Skin of body (tissue), 2 donors: Measurements from ENCODE around the gene SLC25A53. TPM values are rescaled to one million over a fixed set of nuclear protein-coding genes. Genes with fewer than 3 reads are reported as not detected.
"Not testable (repeated sequence)": the region's sequence is repeated elsewhere in the genome, so short reads cannot be mapped to it uniquely, and the experiment has no call there.

ENCODE experiments used
- DNase-seq: peaks from one replicate; lab custom pipeline; 2025; lab: John Stamatoyannopoulos, UW
- total RNA-seq: library from RNA; depleted of rRNA; stranded (reverse); fragments of >200 nt; gene quantifications from one replicate; pipeline ENCODE4 v1.2.3, GENCODE V29; 2014

SLC25A53 gene
- total RNA-seq, 1 donor from 2014 or later = 12.7 TPM

- no peak for DNase-seq
These were observed 22.1 kb downstream of the SLC25A53 start for GRCh38 chrX:104134583-104135261.

GRCh38 chrX:104130808-104131207 is 26.0 kb downstream of the SLC25A53 start:
- DNase-seq = no peak

GRCh38 chrX:104126856-104127255 is 30.0 kb downstream of the SLC25A53 start:
- no peak for DNase-seq

GRCh38 chrX:104122829-104123228 is 34.0 kb downstream of the SLC25A53 start:
- DNase-seq = no peak

DNA sequence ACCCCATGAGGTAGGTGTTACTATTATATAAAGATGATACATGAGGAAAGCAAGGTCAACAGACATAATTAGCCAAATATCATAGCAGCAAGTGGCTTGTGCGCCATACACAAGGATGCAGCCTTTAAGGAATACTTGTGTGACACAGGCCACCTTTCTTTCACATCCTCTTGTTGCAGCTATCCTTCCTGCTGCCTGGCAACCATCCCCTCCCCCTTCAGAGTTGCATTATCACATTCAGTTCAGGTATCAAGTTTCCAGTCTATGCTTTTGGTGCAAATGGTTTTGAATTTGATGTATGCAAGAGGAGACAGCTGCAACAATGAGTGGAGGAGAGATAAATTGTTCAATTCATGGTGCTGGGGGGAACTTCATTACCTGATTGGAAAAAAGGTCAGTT is 38.0 kb downstream of the SLC25A53 start:
- no peak for DNase-seq

DNA sequence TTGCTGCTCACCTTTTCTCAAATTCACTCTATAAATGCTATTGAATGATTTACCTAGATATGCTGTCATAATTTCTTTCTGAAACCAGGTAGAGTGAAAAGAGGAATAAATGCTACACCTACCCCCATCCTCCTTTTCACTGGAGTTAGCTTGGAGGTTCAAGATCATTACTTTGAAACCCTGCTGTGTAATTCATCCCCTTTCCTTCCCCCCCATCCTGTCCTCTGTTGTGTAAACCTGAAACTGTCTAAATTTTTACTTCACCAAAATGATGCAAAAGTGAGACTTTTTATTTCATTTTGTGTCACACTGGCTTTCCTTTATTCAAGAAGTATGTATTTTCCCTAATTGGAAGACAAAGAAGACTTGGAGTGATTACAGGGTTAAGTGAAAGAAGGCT is 39.0 kb downstream of the SLC25A53 start:
- no peak for DNase-seq

DNA sequence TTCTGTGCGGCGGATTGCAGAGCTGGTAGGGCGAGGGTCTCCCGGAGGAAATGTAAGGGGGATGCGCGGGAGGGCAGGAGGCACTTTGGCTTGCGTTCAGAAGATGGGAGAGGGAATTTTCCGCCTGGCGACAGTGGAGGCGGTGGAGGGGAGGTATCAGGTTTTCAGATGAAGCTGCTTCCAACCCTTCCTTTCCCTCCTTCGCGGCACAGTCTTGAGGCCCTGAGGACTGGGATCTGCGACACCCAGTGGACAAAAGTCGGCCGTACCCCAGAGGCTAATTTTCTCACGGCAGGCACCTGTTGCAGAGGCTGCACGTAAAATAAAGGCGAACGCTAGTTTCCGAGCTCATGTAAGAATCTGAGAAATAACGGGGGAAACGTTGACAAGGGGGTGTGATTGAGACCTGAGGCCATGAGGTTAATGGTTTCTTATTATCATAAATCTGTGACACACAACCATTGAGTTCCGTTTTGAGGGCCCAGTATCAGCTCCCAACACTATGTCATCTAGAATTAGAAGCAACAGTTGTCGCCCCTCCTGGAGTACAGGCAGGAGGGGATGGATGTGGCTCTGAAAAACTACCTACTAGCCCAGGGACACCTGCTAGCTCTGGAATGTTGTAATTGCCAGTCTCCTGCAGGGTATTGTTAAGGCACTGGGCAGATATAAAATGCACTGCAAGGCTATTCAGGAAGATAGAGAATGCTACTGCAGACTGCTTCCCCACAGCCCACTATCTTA is 43.4 kb downstream of the SLC25A53 start:
- DNase-seq = no peak

DNA sequence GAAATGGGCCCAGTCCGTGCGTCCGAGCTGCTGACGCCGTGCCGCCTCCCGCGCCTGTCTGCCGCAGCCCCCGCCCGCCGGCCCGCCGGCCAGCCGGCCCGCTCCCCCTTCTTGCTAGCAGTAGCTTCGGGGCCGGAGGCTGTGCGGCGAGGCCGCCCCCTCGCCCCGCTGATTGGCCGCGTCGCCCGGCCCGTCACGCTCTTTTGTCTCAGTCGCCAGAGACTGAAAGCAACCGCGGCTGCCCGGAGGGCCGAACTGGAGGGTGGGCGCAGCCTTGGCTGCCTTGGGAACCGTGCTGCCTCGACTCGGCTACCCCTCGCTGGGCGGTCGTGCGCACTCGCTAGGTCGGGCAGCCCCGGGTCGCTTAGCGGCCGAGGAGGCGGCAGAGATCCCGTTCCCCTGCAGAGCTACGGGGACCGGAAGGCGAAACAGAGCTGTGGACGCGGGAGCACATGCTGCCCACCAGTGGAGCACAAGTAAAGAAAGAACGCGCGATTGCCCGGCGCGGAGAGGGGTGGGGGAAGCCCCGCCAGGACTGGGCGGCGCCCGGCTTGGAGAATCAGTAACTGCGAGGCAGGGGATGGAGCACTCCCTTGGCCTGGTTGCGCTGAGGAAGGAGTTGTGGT is 44.4 kb downstream of the SLC25A53 start, which contains the start of gene ZCCHC18:
Gene ZCCHC18, plus strand, starts transcription at position 198 of the 626 bp plus-strand sequence. CDS start 1,589 bp downstream, outside the sequence.
- DNase-seq = peak; percentile 2

DNA sequence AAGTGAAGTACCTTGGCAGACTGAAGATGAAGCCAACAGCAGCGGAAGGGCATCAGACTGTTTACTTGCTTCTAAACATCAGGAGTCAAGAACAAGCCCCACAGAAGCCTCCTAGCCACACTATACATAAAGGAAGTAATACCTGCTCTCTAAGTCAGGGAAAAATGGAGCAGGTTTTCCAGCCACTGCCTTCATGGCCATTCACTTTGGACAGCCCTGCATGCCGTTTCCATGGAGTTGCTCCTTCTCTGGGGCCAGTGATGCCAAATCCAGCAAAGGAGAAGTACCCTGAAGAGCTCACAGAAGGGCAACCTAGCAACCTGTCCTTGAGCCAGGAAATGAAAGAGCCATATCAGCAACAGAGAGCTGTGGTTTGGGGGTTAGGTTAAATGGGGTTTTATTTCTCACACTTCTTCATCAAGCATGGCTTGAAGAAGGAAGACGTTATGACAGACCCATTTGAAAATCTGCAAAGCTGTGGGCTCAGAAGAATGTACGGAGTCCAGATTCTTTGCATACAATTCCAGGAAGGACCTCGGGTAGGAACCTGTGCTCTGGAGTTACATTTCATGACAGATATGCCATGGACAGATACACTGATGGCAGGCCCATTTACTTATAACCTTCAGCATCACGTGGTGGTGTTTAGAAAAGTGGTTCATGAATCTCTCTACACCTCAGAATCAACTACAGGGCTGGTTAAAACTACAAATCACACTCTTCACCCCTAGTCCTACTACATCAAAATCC is 46.1 kb downstream of the SLC25A53 start:
- DNase-seq = not testable (repeated sequence)

DNA sequence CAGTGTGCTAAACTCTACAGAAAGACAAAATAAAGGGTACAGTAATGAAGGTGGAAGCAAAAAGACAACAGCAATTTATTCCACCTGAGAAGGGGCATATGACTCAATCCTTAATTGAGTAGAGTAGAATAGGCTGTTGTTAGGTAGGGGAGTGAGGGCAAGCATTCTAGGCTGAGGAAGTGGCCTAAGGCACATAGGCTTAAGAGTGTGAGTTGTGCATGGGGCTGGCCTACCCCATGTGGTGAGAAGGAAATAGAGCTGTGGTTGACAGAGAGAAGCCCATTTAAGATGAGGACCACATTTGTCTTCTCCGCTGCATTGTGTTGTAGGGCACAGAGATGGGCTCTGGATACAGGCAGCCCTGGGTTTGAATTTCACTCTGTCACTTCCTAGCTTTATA is 47.9 kb downstream of the SLC25A53 start:
- DNase-seq = no peak

- no peak for DNase-seq
These were observed 51.2 kb downstream of the SLC25A53 start for GRCh38 chrX:104105330-104106262.

DNA sequence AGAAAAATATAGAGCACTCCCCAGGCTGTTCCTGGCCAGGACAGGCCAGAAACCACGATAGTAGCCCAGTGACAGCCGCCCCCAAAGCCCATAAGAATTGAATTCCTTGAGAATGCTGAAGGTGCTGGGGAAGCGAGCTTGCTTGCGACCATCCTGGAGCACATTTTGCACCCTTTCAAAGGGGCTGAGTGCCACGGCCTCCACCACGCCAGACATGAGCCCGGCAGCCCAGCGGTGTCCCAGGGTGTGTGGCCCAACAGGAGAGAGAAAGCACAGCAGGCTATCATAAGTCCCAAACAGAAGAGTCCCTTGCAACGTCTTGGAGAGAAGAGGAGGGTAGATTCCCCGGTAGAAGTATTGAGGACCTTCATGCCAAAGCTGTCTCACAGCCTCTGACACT is 52.1 kb downstream of the SLC25A53 start:
- DNase-seq = no peak

DNA sequence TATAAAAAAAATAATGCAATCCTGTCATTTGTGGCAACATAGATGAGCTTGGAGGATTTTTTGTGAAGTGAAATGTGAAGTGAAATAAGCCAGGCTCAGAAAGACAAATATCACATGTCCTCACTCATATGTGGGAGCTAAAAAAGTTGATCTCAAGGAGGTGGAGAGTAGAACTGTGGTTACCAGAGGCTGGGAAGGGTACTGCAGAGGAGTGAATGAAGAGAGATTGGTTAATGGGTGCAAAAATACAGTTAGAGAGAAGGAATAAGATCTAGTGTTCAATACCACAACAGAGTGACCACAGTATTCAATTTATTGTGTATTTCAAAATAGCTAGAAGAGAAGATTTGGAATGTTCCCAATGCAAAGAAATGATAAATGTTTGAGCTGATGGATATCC is 57.9 kb downstream of the SLC25A53 start:
- no peak for DNase-seq

- DNase-seq = peak; percentile 23
These were observed 58.5 kb downstream of the SLC25A53 start for GRCh38 chrX:104098151-104098808.

- no peak for DNase-seq
These were observed 70.9 kb downstream of the SLC25A53 start for GRCh38 chrX:104085919-104086318.

DNA sequence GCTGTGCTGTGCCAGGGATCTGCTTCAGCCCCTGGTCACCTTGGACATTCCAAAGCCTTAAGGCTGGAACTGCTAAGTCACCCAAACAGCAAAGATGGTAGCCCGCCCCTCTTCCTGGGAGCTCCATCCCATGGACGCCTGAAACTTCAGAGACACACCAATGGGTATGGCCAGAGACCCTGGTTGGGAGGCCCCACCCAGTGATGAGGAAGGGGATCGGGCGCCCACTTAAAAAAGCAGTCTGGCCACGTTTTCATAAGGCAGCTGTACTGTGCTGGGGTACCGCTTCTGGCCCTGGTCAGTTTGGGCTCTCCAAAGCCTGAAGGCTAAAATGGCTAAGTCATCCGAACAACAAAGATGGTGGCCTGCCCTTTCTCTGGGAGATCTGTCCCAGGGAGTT is 71.3 kb downstream of the SLC25A53 start:
- no peak for DNase-seq

- DNase-seq = no peak
These were observed 72.1 kb downstream of the SLC25A53 start for GRCh38 chrX:104084534-104085277.

GRCh38 chrX:104084063-104084462 is 72.7 kb downstream of the SLC25A53 start:
- DNase-seq = no peak

DNA sequence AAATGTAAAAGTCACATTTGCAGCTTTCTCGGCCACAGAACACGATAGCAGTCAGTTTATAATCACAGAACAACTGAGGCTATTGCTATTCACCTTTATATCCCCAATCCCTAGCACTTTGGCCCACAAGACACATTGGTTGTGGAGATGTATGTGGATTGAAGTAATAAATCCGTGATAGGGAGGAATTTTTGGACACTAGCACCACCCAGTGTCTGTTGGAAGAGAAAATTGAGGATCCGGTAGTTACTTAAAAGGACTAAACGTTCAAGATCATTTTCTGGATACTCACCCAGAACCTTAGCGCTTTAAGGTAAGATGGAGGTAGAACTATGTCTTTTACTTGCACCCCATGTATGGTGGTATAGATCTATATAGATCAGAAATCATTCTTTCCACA is 79.0 kb downstream of the SLC25A53 start:
- not testable (repeated sequence) for DNase-seq
